Stomach (tissue), 9 donors: Measurements from ENCODE around the gene SUDS3. TPM values are rescaled to one million over a fixed set of nuclear protein-coding genes. Genes with fewer than 3 reads are reported as not detected.

Source experiments
- DNase-seq, 2 donors: peaks; one replicate each; pipeline versions ENCODE4 v3.0.0 to v3.0.0-alpha.2; 2013 to 2019
- H3K27ac ChIP-seq, 5 donors: fragments of 200-600 bp in 4 of 5; sonication (generic) in 4 of 5; one replicate each; pipeline ENCODE4 v1.5.1; 2013 to 2019; ENCODE audit warnings: mild to moderate bottlenecking in 1 of 5, moderate library complexity in 1 of 5
- H3K27me3 ChIP-seq, 3 donors: fragments of 200-600 bp; sonication (generic); one replicate each; pipeline ENCODE4 v1.5.1; 2017 to 2019; ENCODE audit warnings: mixed run types in 1 of 3
- H3K36me3 ChIP-seq, 4 donors: fragments of 200-600 bp; sonication (generic); 1 replicate in 3 of 4; 2 replicates in 1 of 4; pipeline ENCODE4 v1.5.1; 2016 to 2019
- H3K4me1 ChIP-seq, 4 donors: fragments of 200-600 bp; sonication (generic); one replicate each; pipeline ENCODE4 v1.5.1; 2016 to 2019
- H3K4me3 ChIP-seq, 4 donors: fragments of 200-600 bp; sonication (generic) in 3 of 4; one replicate each; pipeline ENCODE4 v1.5.1; 2016 to 2019; ENCODE audit warnings: mild to moderate bottlenecking in 1 of 4
- H3K9me3 ChIP-seq, 4 donors: fragments of 200-600 bp; sonication (generic); one replicate each; pipeline ENCODE4 v1.5.1; 2016 to 2019
- EP300 ChIP-seq: sonication (generic); formaldehyde crosslinking; IDR thresholded peaks from one replicate; pipeline ENCODE4 v1.6.1; 2017; ENCODE audit warnings: antibody characterized with exemption
- POLR2A ChIP-seq, 4 donors: fragments of 450-650 bp; IDR thresholded peaks; one replicate each; pipeline ENCODE4 v1.6.1; 2016; ENCODE audit warnings: antibody characterized with exemption in 4 of 4, control low read depth in 2 of 4, mild to moderate bottlenecking in 1 of 4, moderate library complexity in 1 of 4
- POLR2AphosphoS5 ChIP-seq, 3 donors: sonication (generic); formaldehyde crosslinking; IDR thresholded peaks; one replicate each; pipeline ENCODE4 v1.6.1; 2016; ENCODE audit warnings: antibody characterized with exemption in 3 of 3
- WGBS, 5 donors: extraction: QIAGEN DNeasy Blood & Tissue Kit in 3 of 5; methylation state at CpG; one replicate each; pipeline versions ENCODE4 v1.1.5 to v1.1.7; 2013 to 2018; 5-methylcytosine and 5-hydroxymethylcytosine counted together
- intact Hi-C: fragments of 100-400 bp; cut with DNase I; formaldehyde crosslinking; loops from one replicate; pipeline ENCODE4 v1.15.1; 2023; ENCODE audit warnings: low total_unique reads
- polyA plus RNA-seq, 3 donors: library from polyadenylated mRNA; stranded (reverse); fragments of 200-250 nt; gene quantifications; one replicate each; pipeline ENCODE4 v1.2.3, GENCODE V29; 2013
- total RNA-seq, 5 donors: library from RNA; depleted of rRNA; stranded (reverse); fragments of >200 nt; gene quantifications; one replicate each; pipeline versions ENCODE4 v1.1.0 to v1.2.3, GENCODE V29; 2014 to 2016
- TF ChIP-seq, protein P1 (sequence below), 7 experiments: fragments of 450-650 bp in 4 of 7; fragments of 200-600 bp in 3 of 7; sonication (generic) in 3 of 7; IDR thresholded peaks; one replicate each; pipeline ENCODE4 v1.5.1; 2016 to 2019; ENCODE audit warnings: antibody characterized with exemption in 7 of 7, control low read depth in 2 of 7, mild to moderate bottlenecking in 1 of 7
- donor health status: healthy with polysubstance abuse.
- donor health status: Bipolar disorder and iron deficiency.
- donor health status: healthy.

Gene SUDS3
- total and polyA plus RNA-seq, 8 donors: 10.8 to 122 (median 44.4) TPM

DNA sequence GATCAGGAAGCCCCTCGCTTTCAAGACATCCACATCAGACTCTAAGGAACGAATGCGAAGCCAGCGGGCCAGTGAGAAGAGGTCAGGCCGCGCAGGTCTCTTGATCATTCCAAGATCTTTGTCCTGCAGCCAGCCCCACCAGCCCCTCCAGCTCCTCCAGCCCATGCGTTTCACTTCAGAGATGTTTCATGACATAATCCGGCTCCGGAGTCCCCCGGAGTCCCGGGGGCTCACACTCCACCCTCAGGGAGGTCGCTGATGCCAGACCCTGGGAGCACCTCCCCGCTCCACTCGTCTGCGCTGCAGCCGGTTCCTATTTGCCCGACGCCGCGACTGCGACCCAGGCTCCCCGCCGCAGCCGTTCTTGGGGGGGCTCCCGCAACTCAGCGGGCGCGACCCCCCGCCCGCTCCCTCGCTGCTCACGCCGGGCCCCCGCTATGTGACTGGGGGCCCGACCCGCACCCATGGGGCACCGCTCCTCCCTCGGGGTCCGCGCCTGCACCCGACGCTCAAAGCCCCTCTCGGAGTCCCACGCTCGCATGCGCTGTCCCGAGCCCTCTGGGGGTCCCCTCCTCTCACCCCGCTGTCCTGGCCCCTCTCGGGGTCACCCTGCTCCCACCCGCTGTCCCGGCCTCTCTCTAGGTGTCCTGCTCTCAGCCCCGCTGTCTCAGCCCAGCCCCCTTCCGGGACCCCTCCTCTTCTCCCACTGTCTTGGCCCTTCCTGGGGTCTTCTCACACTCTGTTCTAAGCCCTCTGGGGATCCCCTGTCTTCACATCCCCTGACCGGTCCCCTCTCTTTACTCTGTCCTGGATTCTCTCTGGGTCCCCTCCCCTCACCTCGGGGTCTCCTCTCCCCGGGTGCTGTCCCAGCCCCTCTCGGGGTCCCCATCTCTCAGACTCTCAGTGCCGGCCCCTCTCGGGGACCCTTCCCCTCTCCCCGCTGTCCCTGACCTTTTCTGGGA, 4.8 kb upstream of the SUDS3 start:
- no peaks in the 10 kb centered on the region for H3K9me3 ChIP-seq
- 0 to 3% (median 1%) methylated on average over 33 to 60 of the region's 60 CpGs for WGBS, 5 donors
- H3K27me3 ChIP-seq: no peaks in the 10 kb centered on the region
- intact Hi-C loops: loop anchor here (5.0 kb wide), 1 partner anchor 184 kb away; no protein-coding TSS in a partner anchor
- peak in 1 of 2 donors; percentile 53 for DNase-seq
- no peaks in the 10 kb centered on the region for H3K36me3 ChIP-seq
- H3K27ac ChIP-seq: peak overlapping the region; percentile 72 to 95 (median 88)
- H3K4me1 ChIP-seq: peaks cover 21 to 65% (median 43%) of the 10 kb centered on the region in 4 donors
- TF ChIP-seq EP300 (no peak), POLR2A (IDR thresholded peaks at IDR 0.05) (no peak), POLR2AphosphoS5 (IDR thresholded peaks at IDR 0.05) (no peak)
- TF ChIP-seq, protein P1, sequence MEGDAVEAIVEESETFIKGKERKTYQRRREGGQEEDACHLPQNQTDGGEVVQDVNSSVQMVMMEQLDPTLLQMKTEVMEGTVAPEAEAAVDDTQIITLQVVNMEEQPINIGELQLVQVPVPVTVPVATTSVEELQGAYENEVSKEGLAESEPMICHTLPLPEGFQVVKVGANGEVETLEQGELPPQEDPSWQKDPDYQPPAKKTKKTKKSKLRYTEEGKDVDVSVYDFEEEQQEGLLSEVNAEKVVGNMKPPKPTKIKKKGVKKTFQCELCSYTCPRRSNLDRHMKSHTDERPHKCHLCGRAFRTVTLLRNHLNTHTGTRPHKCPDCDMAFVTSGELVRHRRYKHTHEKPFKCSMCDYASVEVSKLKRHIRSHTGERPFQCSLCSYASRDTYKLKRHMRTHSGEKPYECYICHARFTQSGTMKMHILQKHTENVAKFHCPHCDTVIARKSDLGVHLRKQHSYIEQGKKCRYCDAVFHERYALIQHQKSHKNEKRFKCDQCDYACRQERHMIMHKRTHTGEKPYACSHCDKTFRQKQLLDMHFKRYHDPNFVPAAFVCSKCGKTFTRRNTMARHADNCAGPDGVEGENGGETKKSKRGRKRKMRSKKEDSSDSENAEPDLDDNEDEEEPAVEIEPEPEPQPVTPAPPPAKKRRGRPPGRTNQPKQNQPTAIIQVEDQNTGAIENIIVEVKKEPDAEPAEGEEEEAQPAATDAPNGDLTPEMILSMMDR (IDR thresholded peaks at IDR 0.05): no peak
- H3K4me3 ChIP-seq: peak overlapping the region; percentile 88 to 96 (median 92)

DNA sequence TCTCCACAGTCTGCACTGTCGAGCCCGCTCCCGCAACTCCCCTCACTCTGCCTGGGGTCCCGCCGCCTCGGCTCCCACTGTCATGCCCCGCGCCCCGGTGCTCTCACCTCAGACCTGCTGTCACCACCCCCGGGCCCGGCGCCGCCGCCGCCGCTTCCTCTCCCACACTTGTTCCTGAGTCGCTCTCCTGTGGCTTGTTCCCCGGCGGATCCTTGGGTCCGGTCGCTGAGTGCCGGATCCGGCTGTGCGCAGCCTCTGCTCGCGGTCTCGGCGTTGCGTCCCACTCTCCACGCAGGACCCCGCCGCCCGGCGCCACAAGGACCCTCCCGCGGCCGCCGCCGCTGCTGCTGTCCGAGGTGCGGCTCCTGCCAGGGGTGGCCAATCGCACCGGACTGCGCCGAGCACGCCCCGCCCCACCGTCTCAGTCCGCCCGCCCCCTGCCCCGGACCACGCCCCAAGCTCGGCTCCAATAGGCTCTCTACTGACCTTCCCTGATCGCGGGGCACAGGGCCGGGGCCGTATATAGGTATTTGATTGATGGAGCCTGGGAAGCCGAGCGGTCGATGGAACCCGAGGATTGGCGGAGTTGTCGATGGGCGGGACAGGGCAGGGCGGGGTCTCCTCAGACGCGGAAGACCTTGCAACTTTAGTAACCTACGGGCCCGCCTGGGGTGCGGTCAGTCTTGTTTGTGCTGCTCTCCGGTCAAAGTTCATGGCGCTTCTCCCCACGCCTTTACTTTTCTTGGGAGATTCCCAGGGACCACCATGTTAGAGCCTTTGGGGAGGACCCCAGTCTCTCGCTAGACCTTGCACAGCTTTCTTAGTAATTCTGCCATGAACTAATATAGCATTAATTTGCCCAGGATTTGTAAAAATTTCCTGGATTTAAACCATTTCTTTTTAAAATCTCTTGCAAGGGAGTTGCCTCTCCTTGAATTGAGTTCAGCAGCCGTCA, 3.5 kb upstream of the SUDS3 start, which contains the start of gene TAOK3:
TAOK3 (minus strand) TSS at position 367 of the 955 bp plus-strand sequence. CDS start 117,340 bp downstream, outside the sequence.
- no peaks in the 10 kb centered on the region for H3K9me3 ChIP-seq
- no peaks in the 10 kb centered on the region for H3K36me3 ChIP-seq
- 0 to 1% (median 1%) methylated on average over 50 to 75 of the region's 75 CpGs for WGBS, 5 donors
- H3K4me3 ChIP-seq: peak within 1 kb of the TSS; percentile 88 to 96 (median 92)
- peak; percentile 99 for DNase-seq
- H3K4me1 ChIP-seq: peaks cover 28 to 67% (median 52%) of the 10 kb centered on the region in 4 donors
- no peaks in the 10 kb centered on the region for H3K27me3 ChIP-seq
- TF ChIP-seq EP300 (no peak), POLR2AphosphoS5 (IDR thresholded peaks at IDR 0.05) (peak; percentile 56 to 94 (median 88)), POLR2A (IDR thresholded peaks at IDR 0.05) (peak in 2 of 4 donors; percentile 65 to 67)
- intact Hi-C loops: loop anchor here (5.0 kb wide), 1 partner anchor 186 kb away; no protein-coding TSS in a partner anchor
- H3K27ac ChIP-seq: peak within 1 kb of the TSS; percentile 86 to 95 (median 90)

DNA sequence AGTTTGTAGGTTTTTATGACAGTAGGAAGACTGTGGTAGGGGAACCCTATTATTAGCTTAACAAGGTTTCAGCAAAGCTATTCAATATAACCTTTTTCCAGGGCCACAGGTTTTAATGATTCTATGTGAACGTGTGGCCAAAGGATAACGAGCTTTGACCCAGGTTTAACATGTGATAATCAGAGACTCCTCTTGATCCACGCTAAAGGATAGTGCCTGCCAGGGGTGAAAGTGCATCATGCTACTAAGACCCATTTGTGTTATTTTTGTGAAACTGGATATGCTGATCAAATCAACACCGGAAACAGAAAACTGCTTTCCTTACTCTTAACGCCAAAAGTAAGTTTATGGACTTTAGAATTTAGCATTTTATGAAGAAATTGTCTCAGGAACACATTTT, 2.7 kb upstream of the SUDS3 start:
- DNase-seq: peak in 1 of 2 donors; percentile 11
- peak overlapping the region; percentile 88 to 96 (median 92) for H3K4me3 ChIP-seq
- intact Hi-C loops: loop anchor here (5.0 kb wide), 1 partner anchor 186 kb away; no protein-coding TSS in a partner anchor
- H3K36me3 ChIP-seq: peaks cover 0 to under 1% (median 0%) of the 10 kb centered on the region in 4 donors
- H3K9me3 ChIP-seq: no peaks in the 10 kb centered on the region
- no peaks in the 10 kb centered on the region for H3K27me3 ChIP-seq
- peak overlapping the region in 4 of 5 donors; percentile 86 to 95 (median 89) for H3K27ac ChIP-seq
- WGBS, 5 donors: 51 to 70% (median 58%) methylated on average over 5 of the region's 5 CpGs
- peaks cover 28 to 67% (median 55%) of the 10 kb centered on the region in 4 donors for H3K4me1 ChIP-seq
- no peak for TF ChIP-seq EP300
- TF ChIP-seq POLR2AphosphoS5 (IDR thresholded peaks at IDR 0.05): no peak
- no peak for TF ChIP-seq POLR2A (IDR thresholded peaks at IDR 0.05)
- TF ChIP-seq, protein P1 (IDR thresholded peaks at IDR 0.05): no peak

DNA sequence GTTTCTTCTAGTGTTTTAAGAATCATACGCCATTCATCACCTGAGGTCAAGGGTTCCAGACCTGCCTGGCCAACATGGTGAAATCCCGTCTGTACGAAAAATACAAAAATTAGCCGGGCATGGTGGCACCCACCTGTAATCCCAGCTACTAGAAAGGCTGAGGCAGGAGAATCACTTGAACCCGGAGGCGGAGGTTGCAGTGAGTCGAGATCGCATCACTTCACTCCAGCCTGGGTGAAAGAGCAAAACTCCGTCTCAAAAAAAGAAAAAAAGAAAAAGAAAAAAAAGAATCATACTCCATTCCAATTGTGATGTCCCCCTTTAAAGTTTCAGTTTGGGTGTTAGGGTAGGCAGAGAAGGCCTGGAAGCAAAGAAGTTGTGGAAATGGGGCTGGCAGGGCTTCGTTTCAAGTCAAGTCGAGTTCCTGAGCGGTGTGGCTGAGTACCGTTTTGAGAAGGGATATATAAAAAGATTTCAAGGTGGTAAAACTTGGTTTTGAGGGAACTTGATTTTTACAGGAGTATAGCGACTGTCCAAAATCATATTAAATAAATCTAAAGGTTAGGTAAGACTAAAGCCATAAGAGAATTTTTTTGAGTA, 2.1 kb upstream of the SUDS3 start:
- H3K9me3 ChIP-seq: no peaks in the 10 kb centered on the region
- no peak for DNase-seq
- H3K4me3 ChIP-seq: no peak overlapping the region
- TF ChIP-seq, protein P1 (IDR thresholded peaks at IDR 0.05): no peak
- TF ChIP-seq POLR2A (IDR thresholded peaks at IDR 0.05): no peak
- no peak for TF ChIP-seq POLR2AphosphoS5 (IDR thresholded peaks at IDR 0.05)
- TF ChIP-seq EP300: no peak
- peaks cover 28 to 70% (median 52%) of the 10 kb centered on the region in 4 donors for H3K4me1 ChIP-seq
- H3K27ac ChIP-seq: peak overlapping the region in 2 of 5 donors; percentile 94 to 95
- intact Hi-C loops: loop anchor here (5.0 kb wide), 1 partner anchor 187 kb away; no protein-coding TSS in a partner anchor
- 90 to 95% (median 91%) methylated on average over 14 of the region's 14 CpGs for WGBS, 5 donors
- no peaks in the 10 kb centered on the region for H3K27me3 ChIP-seq
- peaks cover 0 to 6% (median 4%) of the 10 kb centered on the region in 4 donors for H3K36me3 ChIP-seq
